ENCODE measurements around the gene ILF2. TPM values are rescaled to one million over a fixed set of nuclear protein-coding genes. Genes with fewer than 3 reads are reported as not detected.

The ILF2 gene
- total and polyA plus RNA-seq, 2 of the 13 experiments (the other 11 are each of a cell fraction or from before 2014, with no cell fraction given), result 292 to 366 TPM

- TF ChIP-seq MAX (IDR thresholded peaks at IDR 0.05) (peak; percentile 42; the same call in 1 of the 2 replicates), CTCF (CRISPR knock-in tag; IDR thresholded peaks at IDR 0.05) (peak; percentile 94), SMAD1 (CRISPR knock-in tag; IDR thresholded peaks at IDR 0.05; ENCODE audit: borderline replicate concordance, low read depth) (0 out of 2 replicates have a peak, but pooled peaks have one; percentile 30), ZNF800 (CRISPR knock-in tag; IDR thresholded peaks at IDR 0.05) (no peak), SRY (CRISPR knock-in tag; IDR thresholded peaks at IDR 0.05) (0 out of 2 replicates have a peak, but pooled peaks have one; percentile 24), HNF1A (IDR thresholded peaks at IDR 0.05; ENCODE audit: low read depth) (no peak), HNF1A (CRISPR knock-in tag; IDR thresholded peaks at IDR 0.05; ENCODE audit: borderline replicate concordance) (no peak), ZBTB8A (CRISPR knock-in tag; IDR thresholded peaks at IDR 0.05; ENCODE audit: borderline replicate concordance, low read depth) (no peak), FOSL1 (CRISPR knock-in tag; IDR thresholded peaks at IDR 0.05; ENCODE audit: borderline replicate concordance) (no peak), ZNF549 (CRISPR knock-in tag; IDR thresholded peaks at IDR 0.05) (no peak), ZNF33A (CRISPR knock-in tag; IDR thresholded peaks at IDR 0.05; ENCODE audit: borderline replicate concordance) (no peak), SNAI1 (CRISPR knock-in tag; IDR thresholded peaks at IDR 0.05; ENCODE audit: borderline replicate concordance) (no peak)
- TF ChIP-seq, protein P1, sequence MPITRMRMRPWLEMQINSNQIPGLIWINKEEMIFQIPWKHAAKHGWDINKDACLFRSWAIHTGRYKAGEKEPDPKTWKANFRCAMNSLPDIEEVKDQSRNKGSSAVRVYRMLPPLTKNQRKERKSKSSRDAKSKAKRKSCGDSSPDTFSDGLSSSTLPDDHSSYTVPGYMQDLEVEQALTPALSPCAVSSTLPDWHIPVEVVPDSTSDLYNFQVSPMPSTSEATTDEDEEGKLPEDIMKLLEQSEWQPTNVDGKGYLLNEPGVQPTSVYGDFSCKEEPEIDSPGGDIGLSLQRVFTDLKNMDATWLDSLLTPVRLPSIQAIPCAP (CRISPR knock-in tag; IDR thresholded peaks at IDR 0.05; ENCODE audit: low read depth), result no peak
- TF ChIP-seq, protein P2, sequence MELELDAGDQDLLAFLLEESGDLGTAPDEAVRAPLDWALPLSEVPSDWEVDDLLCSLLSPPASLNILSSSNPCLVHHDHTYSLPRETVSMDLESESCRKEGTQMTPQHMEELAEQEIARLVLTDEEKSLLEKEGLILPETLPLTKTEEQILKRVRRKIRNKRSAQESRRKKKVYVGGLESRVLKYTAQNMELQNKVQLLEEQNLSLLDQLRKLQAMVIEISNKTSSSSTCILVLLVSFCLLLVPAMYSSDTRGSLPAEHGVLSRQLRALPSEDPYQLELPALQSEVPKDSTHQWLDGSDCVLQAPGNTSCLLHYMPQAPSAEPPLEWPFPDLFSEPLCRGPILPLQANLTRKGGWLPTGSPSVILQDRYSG (CRISPR knock-in tag; IDR thresholded peaks at IDR 0.05), result no peak
Measured at GRCh38 chr1:153626904-153627714, 43.7 kb downstream of the ILF2 start, which contains the start of gene S100A13 (continued).
